Neutrophil (primary cell): Measurements from ENCODE around the gene MAMLD1.

ENCODE experiments used
- H3K27ac ChIP-seq: fragments of 200-600 bp; sonication (generic); 2 replicates; pipeline ENCODE4 v1.5.1; 2016; ENCODE audit warnings: mild to moderate bottlenecking, moderate library complexity
- H3K27me3 ChIP-seq: fragments of 200-600 bp; sonication (generic); 2 replicates; pipeline ENCODE4 v1.6.0; 2016; ENCODE audit warnings: mild to moderate bottlenecking
- H3K36me3 ChIP-seq: fragments of 200-600 bp; sonication (generic); 2 replicates; pipeline ENCODE4 v1.5.1; 2017
- H3K4me1 ChIP-seq, 2 experiments: fragments of 200-600 bp in 1 of 2; sonication (generic) in 1 of 2; 1 replicate in 1 of 2; 2 replicates in 1 of 2; pipeline versions ENCODE4 v1.5.1 to v1.6.1; 2013 to 2016; ENCODE audit warnings: low read depth in 1 of 2, low read length in 1 of 2, mild to moderate bottlenecking in 1 of 2, moderate library complexity in 1 of 2; ENCODE audit not compliant: control insufficient read depth in 1 of 2, insufficient read depth in 1 of 2
- H3K4me3 ChIP-seq, 2 experiments: fragments of 200-600 bp in 1 of 2; sonication (generic) in 1 of 2; 1 replicate in 1 of 2; 2 replicates in 1 of 2; pipeline ENCODE4 v1.5.1; 2013 to 2016; ENCODE audit warnings: low read depth in 1 of 2, low read length in 1 of 2, mild to moderate bottlenecking in 1 of 2, moderate library complexity in 1 of 2
- H3K9me3 ChIP-seq: fragments of 200-600 bp; sonication (generic); 2 replicates; pipeline ENCODE4 v1.5.1; 2016
- CTCF ChIP-seq: fragments of 200-600 bp; sonication (generic); IDR thresholded peaks from 2 replicates; pipeline ENCODE4 v1.5.1; 2016; ENCODE audit warnings: antibody characterized with exemption

The MAMLD1 gene

GRCh38 chrX:150324035-150324728 lies 38.9 kb upstream of the MAMLD1 start:
- H3K36me3 ChIP-seq, result no peaks in the 10 kb centered on the region
- no peak overlapping the region for H3K27ac ChIP-seq
- no peak for TF ChIP-seq CTCF
- H3K27me3 ChIP-seq, result no peaks in the 10 kb centered on the region
- no peak overlapping the region for H3K4me3 ChIP-seq
- no peaks in the 10 kb centered on the region for H3K9me3 ChIP-seq
- no peaks in the 10 kb centered on the region for H3K4me1 ChIP-seq

- H3K4me1 ChIP-seq, result no peaks in the 10 kb centered on the region
- TF ChIP-seq CTCF, result no peak
Measured at GRCh38 chrX:150324919-150325318, 38.2 kb upstream of the MAMLD1 start.

GRCh38 chrX:150326541-150327247 lies 36.4 kb upstream of the MAMLD1 start:
- Histone ChIP-seq H3K4me1 (no peaks in the 10 kb centered on the region), H3K9me3 (no peaks in the 10 kb centered on the region), H3K4me3 (no peak overlapping the region), H3K36me3 (no peaks in the 10 kb centered on the region), H3K27me3 (no peaks in the 10 kb centered on the region), H3K27ac (no peak overlapping the region)
- TF ChIP-seq CTCF, result no peak

More at GRCh38 chrX:150324919-150325318, 38.2 kb upstream of the MAMLD1 start:
- no peak overlapping the region for H3K27ac ChIP-seq
- H3K36me3 ChIP-seq, result no peaks in the 10 kb centered on the region
- no peak overlapping the region for H3K4me3 ChIP-seq
- H3K27me3 ChIP-seq, result no peaks in the 10 kb centered on the region
- no peaks in the 10 kb centered on the region for H3K9me3 ChIP-seq

- Histone ChIP-seq H3K9me3 (no peaks in the 10 kb centered on the region), H3K4me1 (no peaks in the 10 kb centered on the region), H3K4me3 (no peak overlapping the region), H3K36me3 (no peaks in the 10 kb centered on the region), H3K27ac (no peak overlapping the region), H3K27me3 (no peaks in the 10 kb centered on the region)
- no peak for TF ChIP-seq CTCF
Measured at GRCh38 chrX:150329282-150329681, 33.8 kb upstream of the MAMLD1 start.

GRCh38 chrX:150329868-150330267 lies 33.2 kb upstream of the MAMLD1 start:
- Histone ChIP-seq H3K36me3 (no peaks in the 10 kb centered on the region), H3K27ac (no peak overlapping the region), H3K4me3 (no peak overlapping the region), H3K27me3 (no peaks in the 10 kb centered on the region), H3K9me3 (no peaks in the 10 kb centered on the region), H3K4me1 (no peaks in the 10 kb centered on the region)
- no peak for TF ChIP-seq CTCF
